ENCODE results near the gene CRYL1. TPM values are rescaled to one million over a fixed set of nuclear protein-coding genes. Genes with fewer than 3 reads are reported as not detected.

CRYL1 gene
- 0.80 TPM for polyA plus RNA-seq (2013, experiment 1 of 2)
- 1.2 TPM for polyA plus RNA-seq (2013, experiment 2 of 2)

DNA sequence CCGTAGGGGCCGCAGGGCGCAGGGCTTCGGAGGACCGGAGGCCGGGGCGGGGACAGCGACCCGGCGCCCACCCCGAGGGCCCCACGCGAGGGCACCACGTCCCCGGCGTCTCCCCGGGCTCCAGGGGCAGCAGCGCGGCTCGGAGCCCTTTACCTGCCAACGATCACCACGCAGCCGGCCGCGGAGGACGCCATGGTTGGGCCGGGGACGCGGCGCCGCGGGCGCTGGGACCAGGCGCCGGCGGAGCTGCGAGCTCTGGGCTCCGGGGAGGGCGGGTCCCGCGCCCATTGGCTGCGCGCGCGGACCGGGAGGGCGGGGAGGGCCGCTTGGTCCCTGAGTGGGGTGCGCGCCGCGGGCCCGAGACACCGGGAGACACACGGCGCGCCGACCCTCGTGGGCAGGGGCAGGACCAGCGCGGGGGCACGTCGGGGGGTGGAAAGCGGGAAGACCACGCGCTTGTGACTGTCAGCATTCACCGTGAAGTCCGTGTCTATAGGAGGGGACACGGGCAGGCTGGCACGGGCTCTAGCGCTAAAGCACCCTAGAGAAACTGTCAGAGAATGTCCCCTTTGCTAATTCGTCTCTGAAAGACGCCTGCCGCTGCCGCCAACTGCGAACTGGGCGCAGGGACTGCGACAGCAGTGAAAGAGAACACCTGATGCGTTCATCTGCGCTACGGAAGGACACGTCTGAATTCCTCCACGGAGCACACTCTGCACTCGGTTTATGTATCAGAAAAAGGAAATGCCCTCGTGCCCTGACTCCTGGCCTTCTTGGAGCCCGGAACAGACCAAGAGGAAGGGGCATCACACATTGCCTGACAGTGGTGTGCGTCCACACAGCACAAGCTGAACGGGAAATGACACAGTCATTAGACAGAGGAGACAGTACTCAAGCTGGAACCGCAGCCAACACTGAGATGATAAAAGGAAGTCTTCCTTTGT, at the start of gene CRYL1:
CRYL1 (minus strand) TSS at position 257 of the 944 bp plus-strand sequence; CDS start at position 194, 63 bp downstream.
- peaks cover 70% of the 10 kb centered on the region for H3K27me3 ChIP-seq (ENCODE audit: insufficient read depth, low read length)
- peak within 1 kb of the TSS; percentile 67 for H3K4me3 ChIP-seq (ENCODE audit: low read length)
- H3K9me3 ChIP-seq (ENCODE audit: insufficient read depth, low read depth, low read length) = no peaks in the 10 kb centered on the region
- H3K36me3 ChIP-seq (ENCODE audit: insufficient read depth, low read length) = no peaks in the 10 kb centered on the region
- H3K4me1 ChIP-seq (ENCODE audit: insufficient read depth, low read length) = peaks cover 7% of the 10 kb centered on the region
- WGBS = 1% methylated on average over 89 of the region's 89 CpGs
- H3K9ac ChIP-seq (ENCODE audit: low read depth, low read length) = peak within 1 kb of the TSS; percentile 45; the same call in 1 of the 2 replicates
- H3K27ac ChIP-seq (ENCODE audit: low read depth, low read length) = peak within 1 kb of the TSS; percentile 23; the same call in 1 of the 2 replicates

GRCh38 chr13:20573636-20574035, 48.0 kb upstream of the CRYL1 start:
- 100% methylated on average over 1 of the region's 2 CpGs for WGBS
- Histone ChIP-seq H3K9ac (ENCODE audit: low read depth, low read length) (no peak overlapping the region), H3K9me3 (ENCODE audit: insufficient read depth, low read depth, low read length) (no peaks in the 10 kb centered on the region), H3K4me3 (ENCODE audit: low read length) (no peak overlapping the region), H3K4me1 (ENCODE audit: insufficient read depth, low read length) (no peaks in the 10 kb centered on the region), H3K27me3 (ENCODE audit: insufficient read depth, low read length) (no peaks in the 10 kb centered on the region), H3K36me3 (ENCODE audit: insufficient read depth, low read length) (peaks cover 5% of the 10 kb centered on the region; the same call in 1 of the 2 replicates), H3K27ac (ENCODE audit: low read depth, low read length) (no peak overlapping the region)

GRCh38 chr13:20573186-20573585, 47.5 kb upstream of the CRYL1 start:
- WGBS = 97% methylated on average over 3 of the region's 4 CpGs
- Histone ChIP-seq H3K27me3 (ENCODE audit: insufficient read depth, low read length) (no peaks in the 10 kb centered on the region), H3K36me3 (ENCODE audit: insufficient read depth, low read length) (peaks cover 5% of the 10 kb centered on the region; the same call in 1 of the 2 replicates)

DNA sequence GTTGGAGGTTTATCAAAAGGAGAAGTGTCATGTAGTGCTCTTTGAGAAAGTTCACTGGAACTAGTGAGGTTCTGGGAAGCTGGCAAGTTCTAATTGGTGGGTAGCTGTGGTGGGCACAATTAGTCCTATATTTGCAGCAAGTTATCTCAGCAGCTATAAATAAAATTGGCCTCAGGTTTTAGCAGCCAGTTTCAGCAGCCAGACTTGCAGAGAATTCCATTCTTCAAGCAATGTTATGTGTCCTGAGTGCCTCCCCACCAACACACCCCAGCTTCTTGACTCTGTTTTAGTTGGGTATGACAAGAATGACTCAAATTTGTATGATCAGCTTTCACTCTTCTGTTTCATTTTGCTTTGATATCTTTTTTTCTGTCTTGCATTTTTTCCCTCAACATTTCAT, 46.0 kb upstream of the CRYL1 start:
- H3K36me3 ChIP-seq (ENCODE audit: insufficient read depth, low read length) = peaks cover 5% of the 10 kb centered on the region; the same call in 1 of the 2 replicates
- no peaks in the 10 kb centered on the region for H3K9me3 ChIP-seq (ENCODE audit: insufficient read depth, low read depth, low read length)
- H3K27ac ChIP-seq (ENCODE audit: low read depth, low read length) = no peak overlapping the region
- no peaks in the 10 kb centered on the region for H3K27me3 ChIP-seq (ENCODE audit: insufficient read depth, low read length)
- peaks cover 7% of the 10 kb centered on the region; the same call in 1 of the 2 replicates for H3K4me1 ChIP-seq (ENCODE audit: insufficient read depth, low read length)
- H3K4me3 ChIP-seq (ENCODE audit: low read length) = no peak overlapping the region
- no peak overlapping the region for H3K9ac ChIP-seq (ENCODE audit: low read depth, low read length)

More at GRCh38 chr13:20573186-20573585, 47.5 kb upstream of the CRYL1 start:
- H3K9ac ChIP-seq (ENCODE audit: low read depth, low read length) = no peak overlapping the region
- no peaks in the 10 kb centered on the region for H3K9me3 ChIP-seq (ENCODE audit: insufficient read depth, low read depth, low read length)
- H3K4me1 ChIP-seq (ENCODE audit: insufficient read depth, low read length) = peaks cover under 1% of the 10 kb centered on the region; the same call in 1 of the 2 replicates
- no peak overlapping the region for H3K4me3 ChIP-seq (ENCODE audit: low read length)
- H3K27ac ChIP-seq (ENCODE audit: low read depth, low read length) = no peak overlapping the region

- Histone ChIP-seq H3K27me3 (ENCODE audit: insufficient read depth, low read length) (no peaks in the 10 kb centered on the region), H3K9me3 (ENCODE audit: insufficient read depth, low read depth, low read length) (peaks cover 4% of the 10 kb centered on the region), H3K4me3 (ENCODE audit: low read length) (no peak overlapping the region), H3K36me3 (ENCODE audit: insufficient read depth, low read length) (peaks cover 5% of the 10 kb centered on the region; the same call in 1 of the 2 replicates), H3K9ac (ENCODE audit: low read depth, low read length) (no peak overlapping the region), H3K27ac (ENCODE audit: low read depth, low read length) (no peak overlapping the region), H3K4me1 (ENCODE audit: insufficient read depth, low read length) (peaks cover 7% of the 10 kb centered on the region; the same call in 1 of the 2 replicates)
- 100% methylated on average over 1 of the region's 1 CpG for WGBS
Observed at GRCh38 chr13:20570517-20570916, 44.9 kb upstream of the CRYL1 start.

DNA sequence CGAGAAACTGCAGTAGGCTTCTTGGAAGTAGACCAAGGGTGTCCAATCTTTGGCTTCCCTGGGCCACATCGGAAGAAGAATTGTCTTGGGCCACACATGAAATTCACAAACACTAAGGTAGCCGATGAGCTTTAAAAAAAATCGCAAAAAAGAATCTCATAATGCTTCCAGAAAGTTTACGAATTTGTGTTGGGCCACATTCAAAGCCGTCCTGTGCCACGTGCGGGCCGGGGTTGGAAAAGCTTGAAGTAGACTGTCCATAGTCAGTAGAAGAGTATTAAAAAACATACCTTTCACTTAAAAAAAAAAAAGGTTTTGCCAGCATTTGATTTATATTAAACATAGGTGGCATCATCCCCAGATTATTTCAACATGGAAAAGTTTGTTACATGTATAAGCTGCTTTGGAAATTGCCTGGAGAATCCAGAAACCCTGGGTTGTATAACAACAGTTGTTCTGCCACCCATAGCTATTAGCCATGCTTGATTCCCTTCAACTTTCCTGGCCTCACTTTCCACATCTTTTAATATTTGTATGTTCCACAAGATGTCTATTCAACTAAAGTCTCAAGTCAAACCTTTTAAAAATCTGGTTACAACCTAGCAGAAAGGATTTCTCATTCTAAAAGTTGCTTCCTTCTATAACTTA, 42.3 kb upstream of the CRYL1 start:
- peak overlapping the region; percentile 87 for H3K9ac ChIP-seq (ENCODE audit: low read depth, low read length)
- peak overlapping the region; percentile 89 for H3K27ac ChIP-seq (ENCODE audit: low read depth, low read length)
- H3K27me3 ChIP-seq (ENCODE audit: insufficient read depth, low read length) = no peaks in the 10 kb centered on the region
- H3K36me3 ChIP-seq (ENCODE audit: insufficient read depth, low read length) = no peaks in the 10 kb centered on the region
- H3K9me3 ChIP-seq (ENCODE audit: insufficient read depth, low read depth, low read length) = peaks cover 16% of the 10 kb centered on the region
- peaks cover 7% of the 10 kb centered on the region; the same call in 1 of the 2 replicates for H3K4me1 ChIP-seq (ENCODE audit: insufficient read depth, low read length)
- 88% methylated on average over 9 of the region's 9 CpGs for WGBS
- H3K4me3 ChIP-seq (ENCODE audit: low read length) = peak overlapping the region; percentile 93

- peak within 1 kb of the TSS; percentile 93 for H3K4me3 ChIP-seq (ENCODE audit: low read length)
- peaks cover 16% of the 10 kb centered on the region for H3K9me3 ChIP-seq (ENCODE audit: insufficient read depth, low read depth, low read length)
- no peaks in the 10 kb centered on the region for H3K36me3 ChIP-seq (ENCODE audit: insufficient read depth, low read length)
- peak within 1 kb of the TSS; percentile 89 for H3K27ac ChIP-seq (ENCODE audit: low read depth, low read length)
- H3K4me1 ChIP-seq (ENCODE audit: insufficient read depth, low read length) = peaks cover 7% of the 10 kb centered on the region; the same call in 1 of the 2 replicates
- WGBS = 3% methylated on average over 73 of the region's 74 CpGs
- H3K9ac ChIP-seq (ENCODE audit: low read depth, low read length) = peak within 1 kb of the TSS; percentile 87
- no peaks in the 10 kb centered on the region for H3K27me3 ChIP-seq (ENCODE audit: insufficient read depth, low read length)
Observed at GRCh38 chr13:20566898-20567874, 41.5 kb upstream of the CRYL1 start, which contains the start of gene IFT88. Gene IFT88, plus strand, starts transcription at chr13:20567157. Its CDS starts 7,229 bp downstream, at chr13:20574386.

DNA sequence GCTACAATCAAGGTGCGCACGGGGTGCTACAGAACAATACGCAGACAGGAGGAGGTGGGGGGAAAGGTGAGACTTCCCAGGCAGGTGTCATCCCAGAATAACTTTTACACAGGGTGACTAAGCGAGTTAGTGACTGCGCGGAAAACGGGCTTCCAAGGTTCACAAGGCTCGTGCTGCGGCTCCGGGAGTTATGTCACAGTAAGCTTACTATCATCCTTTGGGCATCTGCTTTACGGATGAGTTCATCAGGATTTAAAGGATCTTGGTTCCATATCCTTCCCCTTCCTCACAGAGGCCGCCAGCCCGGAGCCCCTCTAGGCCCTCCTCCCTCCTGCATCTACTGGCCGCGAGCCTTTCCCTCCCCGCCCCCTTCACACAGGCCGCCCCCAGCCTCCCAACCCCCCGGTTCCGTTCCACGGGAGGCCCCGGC, 40.8 kb upstream of the CRYL1 start:
- peaks cover 16% of the 10 kb centered on the region for H3K9me3 ChIP-seq (ENCODE audit: insufficient read depth, low read depth, low read length)
- no peaks in the 10 kb centered on the region for H3K27me3 ChIP-seq (ENCODE audit: insufficient read depth, low read length)
- H3K36me3 ChIP-seq (ENCODE audit: insufficient read depth, low read length) = no peaks in the 10 kb centered on the region
- peaks cover 7% of the 10 kb centered on the region; the same call in 1 of the 2 replicates for H3K4me1 ChIP-seq (ENCODE audit: insufficient read depth, low read length)
- H3K9ac ChIP-seq (ENCODE audit: low read depth, low read length) = peak overlapping the region; percentile 74
- peak overlapping the region; percentile 93 for H3K4me3 ChIP-seq (ENCODE audit: low read length)
- H3K27ac ChIP-seq (ENCODE audit: low read depth, low read length) = peak overlapping the region; percentile 89
- 5% methylated on average over 20 of the region's 21 CpGs for WGBS

- H3K27ac ChIP-seq (ENCODE audit: low read depth, low read length) = no peak overlapping the region
- H3K9ac ChIP-seq (ENCODE audit: low read depth, low read length) = no peak overlapping the region
- H3K4me3 ChIP-seq (ENCODE audit: low read length) = no peak overlapping the region
- no peaks in the 10 kb centered on the region for H3K27me3 ChIP-seq (ENCODE audit: insufficient read depth, low read length)
- 94% methylated on average over 11 of the region's 11 CpGs for WGBS
- H3K4me1 ChIP-seq (ENCODE audit: insufficient read depth, low read length) = peaks cover 7% of the 10 kb centered on the region; the same call in 1 of the 2 replicates
- H3K36me3 ChIP-seq (ENCODE audit: insufficient read depth, low read length) = no peaks in the 10 kb centered on the region
- peaks cover 16% of the 10 kb centered on the region for H3K9me3 ChIP-seq (ENCODE audit: insufficient read depth, low read depth, low read length)
Observed at GRCh38 chr13:20565115-20565736, 39.6 kb upstream of the CRYL1 start.

DNA sequence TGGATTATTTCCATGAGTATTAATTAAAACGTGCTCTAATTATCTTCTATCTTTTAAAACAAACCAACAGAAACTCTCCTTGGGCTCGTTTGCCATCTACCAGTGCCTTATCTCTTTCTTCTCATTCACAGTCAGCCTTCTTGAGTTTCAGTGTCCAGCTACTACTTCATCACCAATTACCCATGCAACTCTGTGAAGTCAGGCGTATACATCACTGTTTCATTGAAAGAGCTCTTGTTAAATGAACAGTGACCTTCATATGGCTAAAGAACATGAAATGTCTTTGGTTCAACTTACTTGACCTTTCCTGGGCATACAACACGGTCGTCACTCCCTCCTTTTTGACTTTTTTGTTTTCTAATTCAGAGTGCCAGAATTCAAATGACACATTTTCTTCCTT, 36.1 kb upstream of the CRYL1 start:
- Histone ChIP-seq H3K36me3 (ENCODE audit: insufficient read depth, low read length) (no peaks in the 10 kb centered on the region), H3K27me3 (ENCODE audit: insufficient read depth, low read length) (no peaks in the 10 kb centered on the region), H3K4me3 (ENCODE audit: low read length) (no peak overlapping the region), H3K27ac (ENCODE audit: low read depth, low read length) (no peak overlapping the region), H3K9me3 (ENCODE audit: insufficient read depth, low read depth, low read length) (peaks cover 16% of the 10 kb centered on the region), H3K9ac (ENCODE audit: low read depth, low read length) (no peak overlapping the region), H3K4me1 (ENCODE audit: insufficient read depth, low read length) (no peaks in the 10 kb centered on the region)
- WGBS = 88% methylated on average over 5 of the region's 5 CpGs
